GM12878 (cell line): ENCODE measurements around the gene B3GNT9. TPM values are rescaled to one million over a fixed set of nuclear protein-coding genes. Genes with fewer than 3 reads are reported as not detected.

ENCODE experiments used
- ATAC-seq: fragments of 200-7000 bp; cut with Tn5 transposase; 3 replicates; pipeline ENCODE4 v1.9.1; 2020; ENCODE audit warnings: mild to moderate bottlenecking, moderate library complexity
- BruUV-seq: library from RNA; stranded (reverse); fragments of 400-500 nt; replicated peaks from 2 replicates; lab custom pipeline; 2021; lab: Mats Ljungman, UMichigan
- CTCF ChIA-PET: fragments of 300-600 bp; sonication (Branson Sonifier 250); formaldehyde crosslinking; extraction: SDS; loops from one replicate; lab custom pipeline; 2021; ENCODE audit warnings: inconsistent platforms; lab: Yijun Ruan, JAX
- POLR2A ChIA-PET: fragments of 350-600 bp; formaldehyde crosslinking; extraction: SDS; loops from one replicate; lab custom pipeline; 2021; ENCODE audit warnings: inconsistent platforms; lab: Charles Lee
- RAD21 ChIA-PET: fragments of 300-600 bp; sonication (Branson Sonifier 250); formaldehyde crosslinking; loops from one replicate; lab custom pipeline; 2023; ENCODE audit warnings: antibody characterized with exemption; ENCODE audit not compliant: unreplicated experiment; lab: Charles Lee
- SMC1A ChIA-PET: fragments of 300-600 bp; sonication (Branson Sonifier 250); formaldehyde crosslinking; loops from one replicate; lab custom pipeline; 2023; ENCODE audit not compliant: unreplicated experiment, uncharacterized antibody; lab: Charles Lee
- DNase-seq: peaks from one replicate; pipeline ENCODE4 v3.0.0-alpha.2; 2011; ENCODE audit warnings: low read depth, low spot score
- FAIRE-seq: peaks from 3 replicates; lab custom pipeline; 2011; peaks lifted over from hg19 to GRCh38; lab: Jason Lieb, UNC
- H2AFZ ChIP-seq: 2 replicates; pipeline ENCODE4 v1.6.0; 2011; ENCODE audit warnings: low read depth, low read length, control low read depth; ENCODE audit not compliant: control insufficient read depth
- H3K27ac ChIP-seq: 2 replicates; pipeline ENCODE4 v1.5.1; 2011; ENCODE audit warnings: control low read depth; ENCODE audit not compliant: control insufficient read depth, insufficient read depth
- H3K27me3 ChIP-seq, 2 experiments: replicated peaks in 1 of 2; 2 replicates each; pipeline versions ENCODE4 v1.6.0 to v1.6.1; 2011; ENCODE audit warnings: low read length in 1 of 2; ENCODE audit not compliant: control insufficient read depth in 2 of 2, insufficient read depth in 2 of 2
- H3K36me3 ChIP-seq, 2 experiments: 2 replicates each; pipeline ENCODE4 v1.5.1; 2011; ENCODE audit warnings: low read length in 1 of 2; ENCODE audit not compliant: control insufficient read depth in 2 of 2, insufficient read depth in 2 of 2
- H3K4me1 ChIP-seq: 2 replicates; pipeline ENCODE4 v1.6.1; 2011; ENCODE audit warnings: mild to moderate bottlenecking, low read length, moderate library complexity, mixed read lengths; ENCODE audit not compliant: control insufficient read depth, insufficient read depth
- H3K4me2 ChIP-seq: 2 replicates; pipeline ENCODE4 v1.6.0; 2011; ENCODE audit warnings: control low read depth; ENCODE audit not compliant: control insufficient read depth, insufficient read depth
- H3K4me3 ChIP-seq: fragments of 200-600 bp; sonication (generic); 2 replicates; pipeline ENCODE4 v1.5.1; 2016
- H3K79me2 ChIP-seq: 2 replicates; pipeline ENCODE4 v1.6.0; 2011; ENCODE audit warnings: low read length; ENCODE audit not compliant: control insufficient read depth, insufficient read depth
- H3K9ac ChIP-seq: 2 replicates; pipeline ENCODE4 v1.8.0; 2011; ENCODE audit warnings: low read length, control low read depth, mixed read lengths; ENCODE audit not compliant: control insufficient read depth, insufficient read depth
- H3K9me3 ChIP-seq: replicated peaks from 3 replicates; pipeline ENCODE4 v1.5.1; 2011; ENCODE audit warnings: mild to moderate bottlenecking, low read length; ENCODE audit not compliant: control insufficient read depth, insufficient read depth
- H4K20me1 ChIP-seq: 2 replicates; pipeline ENCODE4 v1.6.0; 2011; ENCODE audit not compliant: control insufficient read depth, insufficient read depth
- BCLAF1 ChIP-seq: fragments of 450-650 bp; IDR thresholded peaks from 2 replicates; pipeline ENCODE4 v1.6.1; 2017; ENCODE audit warnings: antibody characterized with exemption, mild to moderate bottlenecking, moderate library complexity
- MEF2B ChIP-seq: fragments of 450-650 bp; IDR thresholded peaks from 2 replicates; pipeline ENCODE4 v1.6.1; 2018; ENCODE audit warnings: mild to moderate bottlenecking, moderate library complexity; ENCODE audit not compliant: partially characterized antibody, poor library complexity, severe bottlenecking
- POLR2A ChIP-seq: IDR thresholded peaks from 2 replicates; pipeline ENCODE4 v1.6.1; 2011; ENCODE audit warnings: low read depth, mild to moderate bottlenecking, low read length
- SP1 ChIP-seq: IDR thresholded peaks from one replicate; pipeline ENCODE4 v1.6.1; 2011; ENCODE audit warnings: low read depth, low read length
- TAF1 ChIP-seq: IDR thresholded peaks from 2 replicates; pipeline ENCODE4 v1.6.1; 2011; ENCODE audit warnings: mild to moderate bottlenecking, low read depth, low read length, borderline replicate concordance
- WGBS: methylation state at CpG from one replicate; pipeline ENCODE4 v1.1.6; 2016; ENCODE audit warnings: low lambda C conversion rate; ENCODE audit not compliant: insufficient replicate concordance, insufficient coverage; ENCODE audit errors: missing lambda C conversion rate; 5-methylcytosine and 5-hydroxymethylcytosine counted together
- in situ Hi-C: fragments of 300-500 bp; cut with MboI; formaldehyde crosslinking; loops from 9 replicates; pipeline ENCODE4 v1.14.3; 2018; ENCODE audit warnings: mixed read lengths
- intact Hi-C: fragments of 100-400 bp; cut with micrococcal nuclease; formaldehyde crosslinking; loops from one replicate; pipeline ENCODE4 v1.14.2; 2022; ENCODE audit not compliant: unreplicated experiment
- polyA plus RNA-seq, 11 experiments: library from polyadenylated mRNA; depleted of rRNA in 4 of 11; unstranded in 6 of 11; stranded (reverse) in 5 of 11; fragments of >200 nt; fragmentation: Nextera tagmentation in 4 of 11; fragmentation: Illumina TruSeq in 1 of 11; extraction: Ambion mirVana in 4 of 11; extraction: Trizol in 1 of 11; gene quantifications; 1 replicate in 1 of 11; 2 replicates in 10 of 11; pipeline versions ENCODE4 v1.2.1 to v1.2.3, GENCODE V29; 2011 to 2016; ENCODE audit warnings: inconsistent platforms in 2 of 11, missing spikeins in 2 of 11, low read depth in 1 of 11
- total RNA-seq, 4 experiments: library from RNA; depleted of rRNA in 3 of 4; stranded (reverse); fragments of >200 nt in 3 of 4; fragmentation: Illumina TruSeq in 1 of 4; extraction: Trizol in 1 of 4; gene quantifications; 2 replicates each; pipeline versions ENCODE4 v1.2.1 to v1.2.3, GENCODE V29; 2013 to 2021
- TF ChIP-seq, protein P1 (sequence below): fragments of 150-350 bp; IDR thresholded peaks from 2 replicates; pipeline ENCODE4 v1.6.1; 2014; ENCODE audit warnings: mild to moderate bottlenecking, low read depth, low read length

The B3GNT9 gene
- total and polyA plus RNA-seq, 10 of the 15 experiments (the other 5 are each of a cell fraction or from before 2014, with no cell fraction given): 0.08 to 5.0 (median 1.9) TPM

- TF ChIP-seq BCLAF1: no peak
- TF ChIP-seq TAF1: peak; percentile 68; the same call in 1 of the 2 replicates
- TF ChIP-seq, protein P1, sequence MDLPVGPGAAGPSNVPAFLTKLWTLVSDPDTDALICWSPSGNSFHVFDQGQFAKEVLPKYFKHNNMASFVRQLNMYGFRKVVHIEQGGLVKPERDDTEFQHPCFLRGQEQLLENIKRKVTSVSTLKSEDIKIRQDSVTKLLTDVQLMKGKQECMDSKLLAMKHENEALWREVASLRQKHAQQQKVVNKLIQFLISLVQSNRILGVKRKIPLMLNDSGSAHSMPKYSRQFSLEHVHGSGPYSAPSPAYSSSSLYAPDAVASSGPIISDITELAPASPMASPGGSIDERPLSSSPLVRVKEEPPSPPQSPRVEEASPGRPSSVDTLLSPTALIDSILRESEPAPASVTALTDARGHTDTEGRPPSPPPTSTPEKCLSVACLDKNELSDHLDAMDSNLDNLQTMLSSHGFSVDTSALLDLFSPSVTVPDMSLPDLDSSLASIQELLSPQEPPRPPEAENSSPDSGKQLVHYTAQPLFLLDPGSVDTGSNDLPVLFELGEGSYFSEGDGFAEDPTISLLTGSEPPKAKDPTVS: 0 out of 2 replicates have a peak, but pooled peaks have one; percentile 68
- TF ChIP-seq SP1: peak; percentile 53
- TF ChIP-seq POLR2A: peak; percentile 83
Measured at GRCh38 chr16:67109407-67110135, 41.2 kb downstream of the B3GNT9 start, which contains the start of gene PHAF1 (continued).

DNA sequence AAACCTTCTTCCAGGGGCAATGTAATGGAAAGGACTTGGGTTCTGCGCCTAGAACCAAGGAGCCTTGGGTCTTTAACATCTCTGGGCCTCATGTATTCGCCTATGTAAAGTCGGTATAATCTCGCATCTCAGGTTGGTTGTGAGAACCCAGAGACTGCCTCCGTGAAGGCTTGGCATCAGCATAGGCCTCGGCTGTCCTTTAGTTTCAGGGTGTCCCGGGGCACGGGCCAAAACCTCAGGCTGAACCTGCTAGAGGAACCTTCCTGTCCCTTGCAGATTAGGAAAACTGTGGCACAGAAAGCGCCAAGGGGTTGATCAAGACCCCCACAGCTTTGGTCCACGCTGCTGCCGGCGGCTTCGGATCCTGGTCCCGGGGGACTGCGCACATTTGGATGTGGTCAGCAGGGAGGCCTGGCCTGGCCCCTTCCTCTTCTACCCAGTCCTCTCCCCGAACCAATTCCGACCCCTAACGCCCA, 41.8 kb downstream of the B3GNT9 start:
- peaks cover 17% of the 10 kb centered on the region for H3K4me1 ChIP-seq
- 0 out of 2 replicates have a peak overlapping the region, but pooled peaks have one; percentile 13 for H3K27ac ChIP-seq
- H3K4me3 ChIP-seq: peak overlapping the region; percentile 95; the same call in 1 of the 2 replicates
- no peaks in the 10 kb centered on the region for H3K27me3 ChIP-seq
- H4K20me1 ChIP-seq: no peaks in the 10 kb centered on the region
- peak overlapping the region; percentile 93 for H2AFZ ChIP-seq
- no peaks in the 10 kb centered on the region for H3K9me3 ChIP-seq
- ChIA-PET SMC1A (interaction anchor here (1.0 to 1.5 kb wide), 3 partner anchors 8 to 91 kb away, joined by 3 to 4 read pairs (median 3); no protein-coding TSS in a partner anchor), CTCF (interaction anchor here (0.6 to 3.1 kb wide), 3 partner anchors 46 to 91 kb away, joined by 3 to 12 read pairs (median 7); no protein-coding TSS in a partner anchor), POLR2A (no interaction called here)
- no peak for FAIRE-seq
- H3K79me2 ChIP-seq: peaks cover 22% of the 10 kb centered on the region
- no peak for ATAC-seq
- no peak for DNase-seq
- H3K36me3 ChIP-seq: no peaks in the 10 kb centered on the region
- H3K9ac ChIP-seq: peak overlapping the region; percentile 45; the same call in 1 of the 2 replicates
- peak overlapping the region; percentile 87 for H3K4me2 ChIP-seq
- TF ChIP-seq MEF2B: peak; percentile 11
- TF ChIP-seq, protein P1: no peak
- TF ChIP-seq, all 136 proteins: peak for 1
- WGBS: 85% methylated on average over 17 of the region's 18 CpGs
- intact Hi-C loops (no loop called here), in situ Hi-C loops (no loop called here)
- RAD21 ChIA-PET: interaction anchor here (1.9 kb wide), 1 partner anchor 46 kb away, joined by 5 read pairs; no protein-coding TSS in a partner anchor
- no TSS peak for BruUV-seq
